Activated CD4-positive, CD25-positive, alpha-beta regulatory T cell treated with anti-CD3 and anti-CD28 coated beads, Interleukin-2, amount 50 U/mL, for 72 hours (primary cell): ENCODE results near the gene CPNE5.

Experiments used
- DNase-seq: peaks from one replicate; pipeline ENCODE4 v3.0.0; 2021

The CPNE5 gene

GRCh38 chr6:36833182-36833789, 6.0 kb downstream of the CPNE5 start:
- DNase-seq, result no peak

DNA sequence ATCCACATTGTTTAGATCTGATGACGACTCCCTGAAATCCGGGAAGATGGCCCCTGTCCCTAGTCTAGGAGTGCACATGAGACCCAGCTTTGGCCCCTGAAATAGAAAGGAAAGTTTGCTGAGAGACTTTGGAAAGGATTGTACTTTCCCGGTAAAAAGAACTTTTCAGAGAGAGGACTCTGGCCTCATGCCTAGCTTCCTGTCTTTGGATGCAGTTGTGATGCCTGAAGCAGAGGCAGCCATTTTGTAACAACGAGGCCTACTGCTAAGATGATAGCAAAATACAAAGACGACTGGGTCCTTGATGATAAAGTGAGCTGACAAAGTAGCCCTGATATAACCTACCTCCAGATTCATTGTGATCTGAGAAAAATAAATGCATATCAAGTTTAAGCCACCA, 6.9 kb downstream of the CPNE5 start:
- no peak for DNase-seq

- no peak for DNase-seq
These were observed 8.7 kb downstream of the CPNE5 start for GRCh38 chr6:36830577-36830976.

DNA sequence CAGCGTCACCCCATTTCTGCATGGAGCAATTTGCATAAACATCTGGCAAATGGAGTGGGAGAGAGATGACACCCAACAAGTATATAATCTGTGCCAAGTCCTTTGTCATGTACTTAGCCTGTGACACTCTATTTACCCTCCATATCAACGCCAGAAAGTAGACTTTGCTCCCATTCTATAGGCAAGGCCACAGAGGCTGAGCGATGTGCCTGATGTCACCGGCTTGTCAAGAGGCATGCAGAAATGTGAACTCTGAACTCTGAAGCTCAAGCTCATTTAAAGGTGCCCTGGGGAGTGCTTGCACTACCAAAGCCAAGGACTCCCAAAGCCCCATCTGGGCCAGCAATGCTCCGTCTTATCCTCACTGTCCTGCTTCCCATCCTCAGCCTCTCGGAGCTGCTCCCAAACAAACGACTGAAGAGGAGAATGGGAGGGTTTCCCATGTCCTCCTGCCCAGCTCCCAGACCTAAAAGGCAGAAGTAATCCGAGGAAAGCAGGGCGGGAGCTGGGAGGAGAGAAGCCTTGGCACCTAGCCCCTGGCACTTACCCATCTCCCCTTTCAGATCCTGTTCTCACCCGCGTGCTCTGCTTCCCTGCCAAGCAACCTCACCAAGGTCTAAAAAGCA, 9.2 kb downstream of the CPNE5 start:
- no peak for DNase-seq

GRCh38 chr6:36827261-36828079, 11.8 kb downstream of the CPNE5 start:
- no peak for DNase-seq

GRCh38 chr6:36826520-36827227, 12.6 kb downstream of the CPNE5 start:
- no peak for DNase-seq

GRCh38 chr6:36825994-36826393, 13.2 kb downstream of the CPNE5 start:
- no peak for DNase-seq

- DNase-seq, result no peak
These were observed 13.8 kb downstream of the CPNE5 start for GRCh38 chr6:36825452-36825851.

DNA sequence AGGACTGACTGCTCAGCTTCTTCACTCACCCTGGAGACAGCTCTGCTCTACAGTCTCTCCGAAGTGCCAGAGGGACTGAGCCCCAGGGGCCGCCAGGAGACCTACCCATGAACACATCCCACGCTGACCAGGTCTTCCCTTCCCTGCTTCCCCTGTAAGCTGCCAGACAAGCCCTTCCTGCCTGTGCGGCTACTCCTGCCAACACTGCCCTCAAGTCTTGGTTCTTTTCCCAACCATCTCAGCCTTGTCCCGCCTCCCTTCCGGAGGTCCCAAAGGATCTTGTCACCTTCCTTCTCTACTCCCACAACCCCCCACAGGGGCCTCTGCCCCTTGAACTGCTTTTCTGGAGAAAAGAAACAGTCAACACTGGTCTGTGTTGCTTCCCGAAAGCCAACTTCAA, 15.0 kb downstream of the CPNE5 start:
- no peak for DNase-seq

DNA sequence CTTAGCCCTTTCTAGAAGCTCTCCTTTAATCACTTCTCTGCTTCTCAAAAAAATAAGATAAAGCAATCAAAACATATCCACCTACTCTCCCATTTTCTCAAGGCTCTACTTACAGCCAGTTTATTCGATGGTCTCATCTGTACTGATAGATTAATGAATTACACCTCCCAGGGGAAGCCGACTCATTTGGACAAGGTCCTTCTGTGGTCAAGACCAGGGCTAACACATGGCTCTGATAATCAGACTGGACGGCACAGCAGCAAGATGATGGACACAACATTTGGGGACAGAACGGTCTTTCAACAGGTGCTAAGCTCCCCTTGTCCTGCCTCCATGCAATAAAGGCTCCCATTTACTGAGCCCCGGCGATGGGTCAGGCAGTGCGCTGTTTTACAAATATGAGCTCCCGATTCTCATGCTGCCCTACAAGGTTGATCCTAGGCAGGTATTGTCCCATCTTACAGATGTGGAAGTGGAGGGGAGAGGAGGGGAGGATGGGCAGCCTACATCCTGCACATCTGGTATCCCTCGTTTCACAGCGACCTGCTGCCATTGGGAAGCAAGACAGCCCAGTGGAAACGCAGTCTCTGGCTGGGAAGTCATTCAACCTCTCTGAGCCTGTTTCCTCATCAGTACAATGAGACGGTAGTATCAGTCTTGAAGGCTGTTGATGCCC, 15.7 kb downstream of the CPNE5 start:
- DNase-seq, result no peak

GRCh38 chr6:36822506-36823269, 16.6 kb downstream of the CPNE5 start:
- DNase-seq, result no peak

GRCh38 chr6:36821581-36822335, 17.5 kb downstream of the CPNE5 start:
- no peak for DNase-seq

GRCh38 chr6:36820700-36821580, 18.3 kb downstream of the CPNE5 start:
- no peak for DNase-seq

- DNase-seq, result no peak
These were observed 20.5 kb downstream of the CPNE5 start for GRCh38 chr6:36818756-36819155.

- no peak for DNase-seq
These were observed 21.4 kb downstream of the CPNE5 start for GRCh38 chr6:36817847-36818246.

GRCh38 chr6:36817176-36817817, 21.9 kb downstream of the CPNE5 start:
- no peak for DNase-seq

- DNase-seq, result no peak
These were observed 23.1 kb downstream of the CPNE5 start for GRCh38 chr6:36815962-36816735.

- no peak for DNase-seq
These were observed 25.0 kb downstream of the CPNE5 start for GRCh38 chr6:36814249-36814648.

DNA sequence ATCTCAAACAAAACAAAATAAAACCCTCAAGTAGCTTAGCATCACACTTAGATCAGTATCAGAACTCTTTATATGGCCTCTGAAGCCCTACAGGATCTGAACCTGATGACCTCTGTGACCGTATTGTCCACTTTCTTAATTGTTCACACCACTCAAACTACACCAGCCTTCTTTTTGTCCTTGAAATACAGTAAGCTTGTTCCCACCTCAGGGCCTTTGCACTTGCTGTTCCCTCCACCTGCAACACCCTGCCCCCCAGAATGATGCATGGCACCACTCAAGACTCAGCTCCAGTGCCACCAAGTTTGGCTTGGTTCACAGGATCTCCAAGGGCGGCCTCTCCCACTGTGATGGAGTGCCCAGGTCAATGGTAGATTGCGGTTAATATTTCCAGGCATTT, 25.7 kb downstream of the CPNE5 start:
- no peak for DNase-seq
